ENCODE measurements around the gene PDZD2. TPM values are rescaled to one million over a fixed set of nuclear protein-coding genes. Genes with fewer than 3 reads are reported as not detected.
"Not testable (repeated sequence)": the region's sequence is repeated elsewhere in the genome, so short reads cannot be mapped to it uniquely, and the experiment has no call there.

Gene PDZD2
- total RNA-seq, 1 donor from 2014 or later, result 6.7 TPM

DNA sequence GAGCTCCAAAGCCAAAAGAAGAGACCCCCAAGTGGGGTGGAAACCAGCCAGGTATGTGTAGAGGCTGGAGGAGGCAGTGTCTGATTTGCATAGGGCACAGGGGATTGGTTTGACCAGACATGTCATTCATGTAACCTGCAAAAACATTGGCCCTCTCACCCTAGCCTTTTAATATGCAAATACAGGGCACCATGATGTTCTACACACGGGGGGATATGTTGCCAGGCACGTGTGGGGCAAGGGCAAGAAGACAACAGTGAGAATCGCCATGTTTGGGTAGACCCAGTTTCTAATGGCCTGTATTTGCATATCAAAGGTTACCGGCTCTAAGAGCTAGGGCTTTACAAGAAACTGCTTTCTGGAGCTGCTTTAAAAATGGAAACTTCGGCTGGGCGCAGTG lies 326.3 kb downstream of the PDZD2 start:
- Histone ChIP-seq H3K27me3 (ENCODE audit: control insufficient read depth, insufficient read depth, low read length) (no peaks in the 10 kb centered on the region), H3K4me3 (ENCODE audit: low read depth, low read length) (no peak overlapping the region), H3K36me3 (ENCODE audit: control insufficient read depth, insufficient read depth, low read length) (no peaks in the 10 kb centered on the region)
- TF ChIP-seq, protein P1, sequence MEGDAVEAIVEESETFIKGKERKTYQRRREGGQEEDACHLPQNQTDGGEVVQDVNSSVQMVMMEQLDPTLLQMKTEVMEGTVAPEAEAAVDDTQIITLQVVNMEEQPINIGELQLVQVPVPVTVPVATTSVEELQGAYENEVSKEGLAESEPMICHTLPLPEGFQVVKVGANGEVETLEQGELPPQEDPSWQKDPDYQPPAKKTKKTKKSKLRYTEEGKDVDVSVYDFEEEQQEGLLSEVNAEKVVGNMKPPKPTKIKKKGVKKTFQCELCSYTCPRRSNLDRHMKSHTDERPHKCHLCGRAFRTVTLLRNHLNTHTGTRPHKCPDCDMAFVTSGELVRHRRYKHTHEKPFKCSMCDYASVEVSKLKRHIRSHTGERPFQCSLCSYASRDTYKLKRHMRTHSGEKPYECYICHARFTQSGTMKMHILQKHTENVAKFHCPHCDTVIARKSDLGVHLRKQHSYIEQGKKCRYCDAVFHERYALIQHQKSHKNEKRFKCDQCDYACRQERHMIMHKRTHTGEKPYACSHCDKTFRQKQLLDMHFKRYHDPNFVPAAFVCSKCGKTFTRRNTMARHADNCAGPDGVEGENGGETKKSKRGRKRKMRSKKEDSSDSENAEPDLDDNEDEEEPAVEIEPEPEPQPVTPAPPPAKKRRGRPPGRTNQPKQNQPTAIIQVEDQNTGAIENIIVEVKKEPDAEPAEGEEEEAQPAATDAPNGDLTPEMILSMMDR (IDR thresholded peaks at IDR 0.05; ENCODE audit: insufficient read depth, low read length, poor library complexity, severe bottlenecking), result no peak
- no peak for DNase-seq (ENCODE audit: low read depth)

DNA sequence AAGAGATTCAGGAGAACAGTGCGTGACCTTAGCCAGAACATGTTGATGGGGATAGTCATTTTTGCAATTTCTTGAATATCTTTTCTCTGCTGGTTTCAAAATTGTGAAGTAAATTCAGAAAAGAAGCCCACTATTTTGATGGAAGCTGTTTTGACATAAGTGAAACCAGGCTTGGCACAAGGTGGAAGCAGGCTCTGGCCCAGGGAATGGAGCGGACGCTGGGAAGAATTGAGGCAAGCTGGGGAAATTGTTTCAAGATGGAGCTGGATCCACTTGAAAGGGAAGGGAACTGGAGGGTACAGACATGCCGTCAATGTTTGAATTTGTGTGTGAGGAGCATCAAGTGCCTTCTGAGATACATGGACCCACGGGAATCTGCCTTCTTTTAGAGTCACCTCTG lies 328.0 kb downstream of the PDZD2 start:
- TF ChIP-seq, protein P1 (IDR thresholded peaks at IDR 0.05; ENCODE audit: insufficient read depth, low read length, poor library complexity, severe bottlenecking), result no peak
- no peaks in the 10 kb centered on the region for H3K36me3 ChIP-seq (ENCODE audit: control insufficient read depth, insufficient read depth, low read length)
- no peak for DNase-seq (ENCODE audit: low read depth)
- H3K27me3 ChIP-seq (ENCODE audit: control insufficient read depth, insufficient read depth, low read length), result no peaks in the 10 kb centered on the region
- H3K4me3 ChIP-seq (ENCODE audit: low read depth, low read length), result no peak overlapping the region

DNA sequence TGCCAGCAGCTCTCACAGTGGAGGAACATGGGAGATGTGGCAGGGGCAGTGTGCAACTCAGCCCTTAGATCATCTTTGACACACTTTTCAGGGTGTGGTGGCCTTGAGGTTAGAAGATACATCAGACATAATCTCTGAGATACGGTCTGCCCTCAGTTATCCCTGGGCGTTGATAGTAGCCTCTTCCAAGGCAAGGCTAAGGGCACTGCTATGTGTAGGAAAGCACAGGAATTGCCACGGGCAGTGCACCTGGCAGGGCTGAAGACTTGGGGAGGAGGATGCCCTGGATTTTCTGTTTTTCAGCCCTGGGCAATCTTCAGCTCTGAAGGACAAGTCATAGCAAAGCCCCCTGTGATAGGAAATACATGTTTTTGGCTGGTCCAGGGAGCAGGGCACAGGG lies 328.5 kb downstream of the PDZD2 start:
- Histone ChIP-seq H3K27me3 (ENCODE audit: control insufficient read depth, insufficient read depth, low read length) (no peaks in the 10 kb centered on the region), H3K4me3 (ENCODE audit: low read depth, low read length) (no peak overlapping the region), H3K36me3 (ENCODE audit: control insufficient read depth, insufficient read depth, low read length) (no peaks in the 10 kb centered on the region)
- DNase-seq (ENCODE audit: low read depth), result no peak
- TF ChIP-seq, protein P1 (IDR thresholded peaks at IDR 0.05; ENCODE audit: insufficient read depth, low read length, poor library complexity, severe bottlenecking), result no peak

DNA sequence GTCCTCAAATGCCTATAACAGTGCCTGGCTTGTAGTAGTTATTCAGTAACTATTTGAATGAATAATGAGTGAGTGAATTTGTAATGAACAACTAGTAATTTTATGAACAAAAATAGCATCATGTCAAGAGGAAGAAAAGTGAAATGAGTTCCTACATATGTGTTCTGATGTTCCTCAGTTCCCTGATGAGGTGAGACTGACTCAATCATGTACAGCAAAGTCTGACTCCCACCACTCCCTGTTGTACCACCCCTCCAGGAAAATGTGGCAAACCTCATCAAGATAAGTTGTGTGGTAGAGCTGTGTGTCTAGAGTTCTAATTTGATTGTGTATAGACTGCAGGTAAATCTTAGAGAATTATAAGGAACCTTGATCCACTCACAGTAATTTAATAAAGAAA lies 333.6 kb downstream of the PDZD2 start:
- TF ChIP-seq, protein P1 (IDR thresholded peaks at IDR 0.05; ENCODE audit: insufficient read depth, low read length, poor library complexity, severe bottlenecking), result no peak
- H3K36me3 ChIP-seq (ENCODE audit: control insufficient read depth, insufficient read depth, low read length), result no peaks in the 10 kb centered on the region

DNA sequence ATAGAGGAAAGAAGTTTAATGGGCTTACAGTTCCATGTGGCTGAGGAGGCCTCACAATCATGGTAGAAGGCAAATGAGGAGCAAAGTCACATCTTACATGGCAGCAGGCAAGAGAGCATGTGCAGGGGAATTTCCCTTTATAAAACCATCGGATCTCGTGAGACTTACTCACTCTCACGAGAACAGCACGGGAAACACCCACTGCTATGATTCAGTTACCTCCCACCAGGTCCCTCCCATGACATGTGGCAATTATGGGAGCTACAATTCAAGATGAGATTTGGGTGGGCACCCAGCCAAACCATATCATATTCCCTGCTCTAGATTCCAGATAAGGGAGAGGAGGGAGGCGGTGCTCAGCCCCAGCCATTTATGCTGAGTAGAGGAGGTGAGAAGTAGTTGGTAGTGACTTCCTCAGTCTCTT lies 336.3 kb downstream of the PDZD2 start:
- H3K36me3 ChIP-seq (ENCODE audit: control insufficient read depth, insufficient read depth, low read length); H3K27me3 ChIP-seq (ENCODE audit: control insufficient read depth, insufficient read depth, low read length); DNase-seq (ENCODE audit: low read depth); H3K4me3 ChIP-seq (ENCODE audit: low read depth, low read length): not testable (repeated sequence)

More for the DNA sequence above, 333.6 kb downstream of the PDZD2 start:
- no peaks in the 10 kb centered on the region for H3K27me3 ChIP-seq (ENCODE audit: control insufficient read depth, insufficient read depth, low read length)
- DNase-seq (ENCODE audit: low read depth), result no peak
- no peak overlapping the region for H3K4me3 ChIP-seq (ENCODE audit: low read depth, low read length)

DNA sequence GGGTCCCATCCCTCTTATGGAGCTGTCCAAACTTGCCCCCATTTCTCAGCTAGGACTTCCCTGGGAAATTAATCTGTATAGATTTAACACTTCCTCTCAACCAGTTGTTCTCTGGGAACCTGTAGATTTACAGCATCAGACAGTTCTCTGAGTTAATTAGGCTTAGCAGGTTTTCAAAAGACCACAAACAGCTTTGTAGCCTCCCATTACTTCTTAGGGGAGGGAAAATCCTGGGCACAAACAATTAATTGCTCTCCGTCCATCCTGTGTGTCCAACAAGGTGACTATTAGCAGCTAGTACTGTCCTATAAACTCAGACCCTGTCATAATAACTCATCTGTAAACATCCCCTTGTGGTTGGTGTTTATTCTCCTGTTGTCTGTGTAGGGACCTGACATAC lies 337.2 kb downstream of the PDZD2 start:
- no peak for DNase-seq (ENCODE audit: low read depth)
- no peaks in the 10 kb centered on the region for H3K27me3 ChIP-seq (ENCODE audit: control insufficient read depth, insufficient read depth, low read length)
- no peaks in the 10 kb centered on the region for H3K36me3 ChIP-seq (ENCODE audit: control insufficient read depth, insufficient read depth, low read length)
- H3K4me3 ChIP-seq (ENCODE audit: low read depth, low read length), result no peak overlapping the region
- TF ChIP-seq, protein P1 (IDR thresholded peaks at IDR 0.05; ENCODE audit: insufficient read depth, low read length, poor library complexity, severe bottlenecking), result no peak

All from kidney epithelial cell (primary cell).